HEK293 (cell line): ENCODE data around the gene VDR.

Source experiments
- AEBP2 ChIP-seq: fragments of 450-650 bp; formaldehyde crosslinking; IDR thresholded peaks from 2 replicates; pipeline ENCODE4 v1.5.1; 2016; ENCODE audit warnings: missing biosample characterization, missing genetic modification characterization, borderline replicate concordance
- EGR2 ChIP-seq: fragments of 450-650 bp; formaldehyde crosslinking; IDR thresholded peaks from 2 replicates; pipeline ENCODE4 v1.5.1; 2016; ENCODE audit warnings: low read depth, missing biosample characterization, missing genetic modification characterization
- HOXC10 ChIP-seq: sonication (generic); formaldehyde crosslinking; IDR thresholded peaks from 2 replicates; pipeline ENCODE4 v1.8.1; 2023; ENCODE audit warnings: mild to moderate bottlenecking, missing genetic modification reagents
- KLF16 ChIP-seq: fragments of 450-650 bp; formaldehyde crosslinking; IDR thresholded peaks from 2 replicates; pipeline ENCODE4 v1.5.1; 2017; ENCODE audit warnings: missing biosample characterization, missing genetic modification characterization
- MZF1 ChIP-seq: fragments of 450-650 bp; formaldehyde crosslinking; IDR thresholded peaks from 2 replicates; pipeline ENCODE4 v1.5.1; 2017; ENCODE audit warnings: missing biosample characterization, missing genetic modification characterization, borderline replicate concordance
- OSR2 ChIP-seq: fragments of 450-650 bp; formaldehyde crosslinking; IDR thresholded peaks from 2 replicates; pipeline ENCODE4 v1.5.1; 2016; ENCODE audit warnings: missing biosample characterization, missing genetic modification characterization
- OVOL3 ChIP-seq: fragments of 450-650 bp; formaldehyde crosslinking; IDR thresholded peaks from 2 replicates; pipeline ENCODE4 v1.5.1; 2016; ENCODE audit warnings: missing biosample characterization, missing genetic modification characterization
- PATZ1 ChIP-seq: fragments of 450-650 bp; formaldehyde crosslinking; IDR thresholded peaks from 2 replicates; pipeline ENCODE4 v1.5.1; 2016; ENCODE audit warnings: missing biosample characterization, missing genetic modification characterization
- RBAK ChIP-seq: fragments of 450-650 bp; formaldehyde crosslinking; IDR thresholded peaks from 2 replicates; pipeline ENCODE4 v1.5.1; 2016; ENCODE audit warnings: missing biosample characterization, missing genetic modification characterization
- SCRT2 ChIP-seq: fragments of 450-650 bp; formaldehyde crosslinking; IDR thresholded peaks from 2 replicates; pipeline ENCODE4 v1.5.1; 2016; ENCODE audit warnings: missing biosample characterization, missing genetic modification characterization
- ZBTB21 ChIP-seq: fragments of 450-650 bp; formaldehyde crosslinking; IDR thresholded peaks from 2 replicates; pipeline ENCODE4 v1.5.1; 2017; ENCODE audit warnings: missing biosample characterization, missing genetic modification characterization
- ZNF114 ChIP-seq: fragments of 450-650 bp; formaldehyde crosslinking; IDR thresholded peaks from 2 replicates; pipeline ENCODE4 v1.5.0; 2017; ENCODE audit warnings: missing biosample characterization, missing genetic modification characterization
- ZNF121 ChIP-seq: fragments of 450-650 bp; formaldehyde crosslinking; IDR thresholded peaks from 2 replicates; pipeline ENCODE4 v1.5.1; 2016; ENCODE audit warnings: missing biosample characterization, missing genetic modification characterization
- ZNF138 ChIP-seq: fragments of 450-650 bp; formaldehyde crosslinking; IDR thresholded peaks from 2 replicates; pipeline ENCODE4 v1.5.1; 2016; ENCODE audit warnings: missing biosample characterization, missing genetic modification characterization, borderline replicate concordance
- ZNF169 ChIP-seq: fragments of 450-650 bp; formaldehyde crosslinking; IDR thresholded peaks from 2 replicates; pipeline ENCODE4 v1.5.1; 2016; ENCODE audit warnings: missing biosample characterization, missing genetic modification characterization
- ZNF184 ChIP-seq: fragments of 450-650 bp; IDR thresholded peaks from 2 replicates; pipeline ENCODE4 v1.5.1; 2018; ENCODE audit warnings: missing biosample characterization, mild to moderate bottlenecking, missing genetic modification characterization
- ZNF335 ChIP-seq: fragments of 450-650 bp; formaldehyde crosslinking; conservative IDR thresholded peaks from 2 replicates; pipeline ENCODE4 v1.5.1; 2016; ENCODE audit warnings: missing biosample characterization, missing genetic modification characterization
- ZNF423 ChIP-seq: fragments of 450-650 bp; formaldehyde crosslinking; IDR thresholded peaks from 2 replicates; pipeline ENCODE4 v1.5.1; 2016; ENCODE audit warnings: missing biosample characterization, missing genetic modification characterization
- ZNF449 ChIP-seq: fragments of 450-650 bp; formaldehyde crosslinking; IDR thresholded peaks from 2 replicates; pipeline ENCODE4 v1.5.1; 2017; ENCODE audit warnings: missing biosample characterization, mild to moderate bottlenecking, missing genetic modification characterization, moderate library complexity
- ZNF488 ChIP-seq: fragments of 450-650 bp; formaldehyde crosslinking; IDR thresholded peaks from 2 replicates; pipeline ENCODE4 v1.5.1; 2016; ENCODE audit warnings: missing biosample characterization, missing genetic modification characterization
- ZNF501 ChIP-seq: fragments of 450-650 bp; formaldehyde crosslinking; IDR thresholded peaks from 2 replicates; pipeline ENCODE4 v1.5.1; 2016; ENCODE audit warnings: missing biosample characterization, missing genetic modification characterization
- ZNF518A ChIP-seq: fragments of 450-650 bp; formaldehyde crosslinking; conservative IDR thresholded peaks from 2 replicates; pipeline ENCODE4 v1.5.1; 2016; ENCODE audit warnings: low read depth, missing biosample characterization, missing genetic modification characterization
- ZNF600 ChIP-seq: fragments of 450-650 bp; formaldehyde crosslinking; IDR thresholded peaks from 2 replicates; pipeline ENCODE4 v1.5.1; 2016; ENCODE audit warnings: missing biosample characterization, missing genetic modification characterization
- ZNF792 ChIP-seq: fragments of 450-650 bp; formaldehyde crosslinking; IDR thresholded peaks from 2 replicates; pipeline ENCODE4 v1.5.1; 2016; ENCODE audit warnings: missing biosample characterization, missing genetic modification characterization
- ZSCAN4 ChIP-seq: fragments of 450-650 bp; formaldehyde crosslinking; IDR thresholded peaks from 2 replicates; pipeline ENCODE4 v1.5.1; 2017; ENCODE audit warnings: missing biosample characterization, missing genetic modification characterization

The VDR gene

GRCh38 chr12:47904713-47905709 is at the start of gene VDR (continued):
- TF ChIP-seq ZNF518A (tag by site-specific recombination) = no peak
- TF ChIP-seq ZNF423 (tag by site-specific recombination) = peak; percentile 45; the same call in 1 of the 2 replicates
- TF ChIP-seq ZNF501 (tag by site-specific recombination) = peak; percentile 72
- no peak for TF ChIP-seq ZNF449
- no peak for TF ChIP-seq HOXC10 (CRISPR knock-in tag)
- no peak for TF ChIP-seq ZBTB21 (tag by site-specific recombination)
- TF ChIP-seq ZNF600 (tag by site-specific recombination) = peak; percentile 89
- TF ChIP-seq ZNF138 (tag by site-specific recombination) = no peak
- TF ChIP-seq SCRT2 (tag by site-specific recombination) = peak; percentile 99
- no peak for TF ChIP-seq ZNF114 (tag by site-specific recombination)
- no peak for TF ChIP-seq OVOL3 (tag by site-specific recombination)
- no peak for TF ChIP-seq EGR2 (tag by site-specific recombination)
- no peak for TF ChIP-seq ZNF488 (tag by site-specific recombination)
- peak; percentile 78 for TF ChIP-seq PATZ1
- no peak for TF ChIP-seq AEBP2 (tag by site-specific recombination)
- TF ChIP-seq ZNF335 (tag by site-specific recombination) = peak; percentile 66
- peak; percentile 51 for TF ChIP-seq KLF16 (tag by site-specific recombination)
- no peak for TF ChIP-seq ZNF169 (tag by site-specific recombination)
- TF ChIP-seq RBAK (tag by site-specific recombination) = no peak
- TF ChIP-seq ZNF121 (tag by site-specific recombination) = no peak
- TF ChIP-seq MZF1 (tag by site-specific recombination) = no peak
- peak; percentile 52; the same call in 1 of the 2 replicates for TF ChIP-seq ZNF184 (tag by site-specific recombination)
- TF ChIP-seq ZSCAN4 (tag by site-specific recombination) = no peak
- TF ChIP-seq ZNF792 (tag by site-specific recombination) = no peak
- no peak for TF ChIP-seq OSR2 (tag by site-specific recombination)
